Ishikawa (cell line): ENCODE data around the gene UBE3B.

Experiments
- CEBPB ChIP-seq: IDR thresholded peaks from 2 replicates; pipeline ENCODE4 v1.6.1; 2012
- CREB1 ChIP-seq: IDR thresholded peaks from 2 replicates; pipeline ENCODE4 v1.6.1; 2012; ENCODE audit warnings: low read depth
- EGR1 ChIP-seq: IDR thresholded peaks from 2 replicates; pipeline ENCODE4 v1.6.1; 2012
- EP300 ChIP-seq: IDR thresholded peaks from 2 replicates; pipeline ENCODE4 v1.6.1; 2012; ENCODE audit warnings: borderline replicate concordance
- FOXM1 ChIP-seq: IDR thresholded peaks from 2 replicates; pipeline ENCODE4 v1.6.1; 2012; ENCODE audit warnings: low read depth, borderline replicate concordance
- NFIC ChIP-seq: IDR thresholded peaks from 2 replicates; pipeline ENCODE4 v1.6.1; 2012
- RAD21 ChIP-seq: IDR thresholded peaks from 2 replicates; pipeline ENCODE4 v1.6.1; 2012; ENCODE audit warnings: low read depth
- TAF1 ChIP-seq: IDR thresholded peaks from 2 replicates; pipeline ENCODE4 v1.6.1; 2012; ENCODE audit warnings: low read depth, mild to moderate bottlenecking
- TCF12 ChIP-seq: IDR thresholded peaks from 2 replicates; pipeline ENCODE4 v1.6.1; 2012; ENCODE audit warnings: low read depth
- TEAD4 ChIP-seq: IDR thresholded peaks from 2 replicates; pipeline ENCODE4 v1.6.1; 2012
- YY1 ChIP-seq: IDR thresholded peaks from 2 replicates; pipeline ENCODE4 v1.6.1; 2012; ENCODE audit warnings: low read depth
- ZBTB7A ChIP-seq: IDR thresholded peaks from 2 replicates; pipeline ENCODE4 v1.6.1; 2012; ENCODE audit warnings: low read depth
- TF ChIP-seq, protein P1 (sequence below): IDR thresholded peaks from 2 replicates; pipeline ENCODE4 v1.6.1; 2012; ENCODE audit warnings: low read depth, mild to moderate bottlenecking
- TF ChIP-seq, protein P2 (sequence below): IDR thresholded peaks from 2 replicates; pipeline ENCODE4 v1.6.1; 2012
- TF ChIP-seq, protein P3 (sequence below): IDR thresholded peaks from 2 replicates; pipeline ENCODE4 v1.6.1; 2012

The UBE3B gene

DNA sequence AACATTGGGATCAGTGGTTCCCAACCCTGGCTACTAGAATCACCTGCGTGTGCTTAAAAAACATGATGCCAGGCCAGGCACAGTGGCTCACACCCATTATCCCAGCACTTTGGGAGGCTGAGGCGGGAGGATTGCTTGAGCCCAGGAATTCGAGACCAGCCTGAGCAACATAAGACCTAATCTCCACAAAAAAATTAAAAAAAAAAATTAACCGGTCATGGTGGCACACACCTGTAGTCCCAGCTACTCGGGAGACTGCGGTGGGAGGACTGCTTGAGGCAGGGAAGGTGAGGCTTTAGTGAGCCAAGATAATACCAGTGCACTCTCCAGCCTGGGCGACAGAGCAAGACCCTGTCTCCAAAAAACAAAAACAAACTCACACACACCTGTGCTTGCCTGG is 2.3 kb upstream of the UBE3B start:
- TF ChIP-seq, protein P1, sequence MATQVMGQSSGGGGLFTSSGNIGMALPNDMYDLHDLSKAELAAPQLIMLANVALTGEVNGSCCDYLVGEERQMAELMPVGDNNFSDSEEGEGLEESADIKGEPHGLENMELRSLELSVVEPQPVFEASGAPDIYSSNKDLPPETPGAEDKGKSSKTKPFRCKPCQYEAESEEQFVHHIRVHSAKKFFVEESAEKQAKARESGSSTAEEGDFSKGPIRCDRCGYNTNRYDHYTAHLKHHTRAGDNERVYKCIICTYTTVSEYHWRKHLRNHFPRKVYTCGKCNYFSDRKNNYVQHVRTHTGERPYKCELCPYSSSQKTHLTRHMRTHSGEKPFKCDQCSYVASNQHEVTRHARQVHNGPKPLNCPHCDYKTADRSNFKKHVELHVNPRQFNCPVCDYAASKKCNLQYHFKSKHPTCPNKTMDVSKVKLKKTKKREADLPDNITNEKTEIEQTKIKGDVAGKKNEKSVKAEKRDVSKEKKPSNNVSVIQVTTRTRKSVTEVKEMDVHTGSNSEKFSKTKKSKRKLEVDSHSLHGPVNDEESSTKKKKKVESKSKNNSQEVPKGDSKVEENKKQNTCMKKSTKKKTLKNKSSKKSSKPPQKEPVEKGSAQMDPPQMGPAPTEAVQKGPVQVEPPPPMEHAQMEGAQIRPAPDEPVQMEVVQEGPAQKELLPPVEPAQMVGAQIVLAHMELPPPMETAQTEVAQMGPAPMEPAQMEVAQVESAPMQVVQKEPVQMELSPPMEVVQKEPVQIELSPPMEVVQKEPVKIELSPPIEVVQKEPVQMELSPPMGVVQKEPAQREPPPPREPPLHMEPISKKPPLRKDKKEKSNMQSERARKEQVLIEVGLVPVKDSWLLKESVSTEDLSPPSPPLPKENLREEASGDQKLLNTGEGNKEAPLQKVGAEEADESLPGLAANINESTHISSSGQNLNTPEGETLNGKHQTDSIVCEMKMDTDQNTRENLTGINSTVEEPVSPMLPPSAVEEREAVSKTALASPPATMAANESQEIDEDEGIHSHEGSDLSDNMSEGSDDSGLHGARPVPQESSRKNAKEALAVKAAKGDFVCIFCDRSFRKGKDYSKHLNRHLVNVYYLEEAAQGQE: no peak
- TF ChIP-seq EP300 (no peak), TAF1 (no peak), CREB1 (no peak), RAD21 (no peak), YY1 (no peak), FOXM1 (no peak), CEBPB (no peak), TEAD4 (no peak), NFIC (no peak), ZBTB7A (no peak), EGR1 (no peak), TCF12 (no peak)
- TF ChIP-seq, protein P2, sequence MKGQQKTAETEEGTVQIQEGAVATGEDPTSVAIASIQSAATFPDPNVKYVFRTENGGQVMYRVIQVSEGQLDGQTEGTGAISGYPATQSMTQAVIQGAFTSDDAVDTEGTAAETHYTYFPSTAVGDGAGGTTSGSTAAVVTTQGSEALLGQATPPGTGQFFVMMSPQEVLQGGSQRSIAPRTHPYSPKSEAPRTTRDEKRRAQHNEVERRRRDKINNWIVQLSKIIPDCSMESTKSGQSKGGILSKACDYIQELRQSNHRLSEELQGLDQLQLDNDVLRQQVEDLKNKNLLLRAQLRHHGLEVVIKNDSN: no peak
- TF ChIP-seq, protein P3, sequence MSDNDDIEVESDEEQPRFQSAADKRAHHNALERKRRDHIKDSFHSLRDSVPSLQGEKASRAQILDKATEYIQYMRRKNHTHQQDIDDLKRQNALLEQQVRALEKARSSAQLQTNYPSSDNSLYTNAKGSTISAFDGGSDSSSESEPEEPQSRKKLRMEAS: no peak

DNA sequence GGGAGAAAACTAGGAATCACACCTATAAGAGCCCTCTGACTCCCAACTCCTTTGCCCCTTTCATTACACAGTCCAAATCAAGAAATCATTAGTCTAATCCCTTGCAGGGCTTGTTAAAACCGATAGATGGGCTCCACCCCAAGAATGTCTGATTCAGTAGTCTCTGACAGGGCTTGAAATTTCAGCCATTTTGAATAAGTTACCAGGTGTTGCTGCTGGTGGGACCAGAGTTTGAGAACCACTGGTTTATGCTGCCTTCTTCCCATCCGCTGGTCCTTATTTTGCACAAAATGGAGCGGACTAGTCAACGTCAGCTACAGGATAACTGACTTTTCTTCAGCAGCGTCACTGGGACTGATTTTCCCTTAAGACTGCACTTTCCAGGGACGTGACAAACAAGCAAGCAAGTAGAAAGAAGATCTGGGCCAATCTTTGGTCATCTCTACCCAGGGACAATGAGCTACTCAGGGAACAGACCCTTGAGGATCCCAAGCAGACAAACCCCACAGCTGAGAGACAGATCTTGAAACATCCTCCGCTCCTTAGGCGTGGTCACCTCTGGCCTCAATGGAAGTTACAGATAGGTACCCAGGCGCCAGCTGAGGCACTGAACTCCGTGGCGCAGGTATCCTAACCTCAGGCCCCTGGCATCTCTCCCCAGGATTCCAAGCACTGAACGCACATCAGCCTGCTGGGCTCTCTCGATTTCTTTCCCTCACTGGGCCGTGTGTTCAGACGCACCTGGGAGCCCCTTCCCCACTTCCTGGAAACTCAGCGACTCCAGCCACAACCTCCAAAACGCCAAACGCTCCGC is 1.2 kb upstream of the UBE3B start:
- TF ChIP-seq YY1 (no peak), EP300 (no peak), TAF1 (no peak), TCF12 (no peak), CEBPB (no peak), TEAD4 (no peak), EGR1 (no peak)
- TF ChIP-seq, protein P3: no peak

DNA sequence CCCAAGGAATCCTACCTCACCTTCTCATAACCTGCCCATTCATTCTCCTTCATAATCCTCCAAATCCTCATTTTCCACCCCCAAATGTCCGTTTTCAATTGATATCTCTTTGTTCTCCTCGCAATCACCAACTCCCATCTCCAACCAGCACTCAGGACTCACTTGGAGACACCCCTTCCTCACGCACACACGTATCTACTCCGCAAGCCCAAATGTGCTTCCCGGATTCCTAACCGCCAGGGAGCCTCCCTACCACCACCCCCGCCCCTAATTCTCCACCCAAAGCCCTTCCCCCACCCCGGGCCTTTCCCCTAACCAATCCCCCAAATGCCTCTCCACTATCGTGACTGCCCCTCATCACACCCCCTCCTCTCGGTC is 638 bp upstream of the UBE3B start:
- TF ChIP-seq, protein P2: no peak
- TF ChIP-seq ZBTB7A (no peak), TEAD4 (no peak), YY1 (no peak), EP300 (no peak), CREB1 (no peak), TAF1 (no peak), EGR1 (no peak), FOXM1 (no peak), NFIC (no peak), TCF12 (no peak), RAD21 (no peak), CEBPB (no peak)
- TF ChIP-seq, protein P3: no peak
- TF ChIP-seq, protein P1: no peak

DNA sequence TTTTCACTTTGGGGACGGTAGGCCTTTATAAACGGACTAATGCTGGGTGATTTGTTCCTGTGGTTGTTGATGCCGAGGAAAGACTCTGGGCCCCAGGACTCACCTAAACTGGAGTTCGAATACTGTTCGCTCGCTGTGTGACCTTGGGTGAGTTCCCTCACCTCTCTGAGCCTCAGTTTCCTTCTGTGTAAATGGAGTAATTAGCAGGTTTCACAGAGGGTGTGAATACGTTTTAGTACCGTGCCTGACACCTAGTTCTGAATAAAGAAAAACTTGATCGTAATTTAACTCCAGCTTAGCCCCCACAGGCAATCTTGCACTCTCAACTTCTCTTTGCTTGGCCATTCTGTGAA is 505 bp downstream of the UBE3B start:
- TF ChIP-seq EGR1 (no peak), YY1 (no peak), EP300 (no peak), RAD21 (no peak), CEBPB (no peak), TEAD4 (no peak)
- TF ChIP-seq, protein P2: no peak

DNA sequence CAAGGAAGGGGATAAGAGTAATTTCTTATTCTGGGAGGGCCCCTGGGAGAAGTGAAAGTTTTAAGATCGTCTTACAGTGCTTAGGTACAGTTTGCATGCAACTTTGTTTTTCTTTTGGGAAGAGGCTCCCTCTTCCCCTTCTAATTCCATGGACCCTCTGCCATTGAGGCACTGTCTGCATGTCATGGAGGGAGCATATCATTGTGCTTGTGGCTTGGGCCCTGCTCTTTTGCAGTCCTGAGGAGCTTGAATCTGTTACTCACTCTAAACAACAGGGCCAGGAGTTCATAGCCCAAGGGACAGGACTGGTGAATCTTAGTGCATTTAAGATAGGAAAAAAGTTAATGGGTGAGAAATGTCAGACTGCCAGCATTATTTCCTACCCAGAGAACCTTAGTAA is 2.3 kb downstream of the UBE3B start:
- TF ChIP-seq TAF1 (no peak), CEBPB (no peak), YY1 (no peak), CREB1 (no peak), RAD21 (no peak), TEAD4 (no peak), EP300 (no peak), TCF12 (no peak), NFIC (no peak), EGR1 (no peak), ZBTB7A (no peak), FOXM1 (no peak)
- TF ChIP-seq, protein P3: no peak
- TF ChIP-seq, protein P2: no peak
- TF ChIP-seq, protein P1: no peak
